A549 (cell line): ENCODE data around the gene RAD51B. TPM values are rescaled to one million over a fixed set of nuclear protein-coding genes. Genes with fewer than 3 reads are reported as not detected.

Source experiments
- ATAC-seq, 2 experiments: fragments of 200-7000 bp in 1 of 2; fragments of >200 bp in 1 of 2; cut with Nextera tagmentation in 1 of 2; cut with Tn5 transposase in 1 of 2; 3 replicates each; pipeline versions ENCODE4 v1.8.0 to v1.9.1; 2018 to 2020; ENCODE audit warnings: mild to moderate bottlenecking in 1 of 2, moderate library complexity in 1 of 2
- CTCF ChIA-PET: fragments of 300-600 bp; sonication (Branson Sonifier 250); formaldehyde crosslinking; extraction: SDS; loops from one replicate; lab custom pipeline; 2021; ENCODE audit warnings: antibody characterized with exemption, inconsistent platforms; lab: Yijun Ruan, JAX
- POLR2A ChIA-PET: fragments of 350-600 bp; formaldehyde crosslinking; extraction: SDS; loops from one replicate; lab custom pipeline; 2021; ENCODE audit warnings: antibody characterized with exemption, inconsistent platforms; lab: Yijun Ruan, JAX
- DNase-seq, 2 experiments: peaks; one replicate each; pipeline versions ENCODE4 v3.0.0 to v3.0.0-alpha.2; 2011 to 2016; ENCODE audit warnings: low read depth in 1 of 2, low spot score in 1 of 2
- FAIRE-seq: peaks from 2 replicates; lab custom pipeline; 2011; peaks lifted over from hg19 to GRCh38; lab: Jason Lieb, UNC
- H3K27ac ChIP-seq, 2 experiments: fragments of >200 bp; sonication (Bioruptor Twin); formaldehyde crosslinking; 3 replicates each; pipeline ENCODE4 v1.5.1; 2016 to 2017
- H3K4me1 ChIP-seq: fragments of >200 bp; sonication (Bioruptor Twin); formaldehyde crosslinking; 3 replicates; pipeline ENCODE4 v1.6.1; 2016
- H3K4me2 ChIP-seq: fragments of >200 bp; sonication (Bioruptor Twin); formaldehyde crosslinking; 3 replicates; pipeline ENCODE4 v1.6.1; 2016
- H3K4me3 ChIP-seq: fragments of >200 bp; sonication (Bioruptor Twin); formaldehyde crosslinking; 3 replicates; pipeline ENCODE4 v1.5.1; 2016
- H3K9me3 ChIP-seq: fragments of >200 bp; sonication (Bioruptor Twin); formaldehyde crosslinking; 3 replicates; pipeline ENCODE4 v1.6.1; 2016
- CBX2 ChIP-seq: fragments of 200-600 bp; sonication (generic); IDR thresholded peaks from 2 replicates; pipeline ENCODE4 v1.6.1; 2016; ENCODE audit warnings: low read depth, mild to moderate bottlenecking, borderline replicate concordance
- CBX8 ChIP-seq: fragments of 200-600 bp; sonication (generic); IDR thresholded peaks from 2 replicates; pipeline ENCODE4 v1.6.1; 2016
- CEBPB ChIP-seq, 2 experiments: fragments of >200 bp in 1 of 2; sonication (Bioruptor Twin) in 1 of 2; formaldehyde crosslinking in 1 of 2; IDR thresholded peaks; 2 replicates each; pipeline ENCODE4 v1.6.1; 2012 to 2016
- EHF ChIP-seq: fragments of 250-450 bp; sonication (Bioruptor Pico); IDR thresholded peaks from 2 replicates; pipeline ENCODE4 v1.5.0; 2020; ENCODE audit warnings: mild to moderate bottlenecking
- ESRRA ChIP-seq: fragments of 150-350 bp; IDR thresholded peaks from 2 replicates; pipeline ENCODE4 v1.6.1; 2014; ENCODE audit warnings: mild to moderate bottlenecking, low read length, borderline replicate concordance
- FOSB ChIP-seq: fragments of 250-450 bp; sonication (Bioruptor Pico); IDR thresholded peaks from 2 replicates; pipeline ENCODE4 v1.5.0; 2020; ENCODE audit warnings: mild to moderate bottlenecking, moderate library complexity
- HDAC2 ChIP-seq: fragments of 200-600 bp; sonication (generic); IDR thresholded peaks from 2 replicates; pipeline ENCODE4 v1.6.1; 2016
- HEYL ChIP-seq: fragments of 250-450 bp; sonication (Bioruptor Pico); IDR thresholded peaks from 2 replicates; pipeline ENCODE4 v1.8.0; 2021; ENCODE audit warnings: mild to moderate bottlenecking, moderate library complexity
- HOXA7 ChIP-seq: fragments of 250-450 bp; sonication (Bioruptor Pico); IDR thresholded peaks from 2 replicates; pipeline ENCODE4 v1.5.0; 2020; ENCODE audit warnings: mild to moderate bottlenecking, moderate library complexity
- HOXB5 ChIP-seq: fragments of 250-450 bp; sonication (Bioruptor Pico); IDR thresholded peaks from 2 replicates; pipeline ENCODE4 v1.5.0; 2020; ENCODE audit warnings: mild to moderate bottlenecking, moderate library complexity
- KDM1A ChIP-seq: fragments of 200-600 bp; sonication (generic); IDR thresholded peaks from 2 replicates; pipeline ENCODE4 v1.6.1; 2016; ENCODE audit warnings: low read depth, mild to moderate bottlenecking
- MAZ ChIP-seq: fragments of 150-350 bp; IDR thresholded peaks from 2 replicates; pipeline ENCODE4 v1.6.1; 2014; ENCODE audit warnings: antibody characterized with exemption, low read depth, low read length, borderline replicate concordance
- NFE2L2 ChIP-seq: fragments of 150-350 bp; conservative IDR thresholded peaks from 2 replicates; pipeline ENCODE4 v1.6.1; 2014; ENCODE audit warnings: low read length
- NR3C1 ChIP-seq: fragments of >200 bp; sonication (Bioruptor Twin); formaldehyde crosslinking; IDR thresholded peaks from 3 replicates; pipeline ENCODE4 v1.6.1; 2017
- RAD21 ChIP-seq, 2 experiments: fragments of >200 bp in 1 of 2; sonication (Bioruptor Twin) in 1 of 2; formaldehyde crosslinking in 1 of 2; IDR thresholded peaks in 1 of 2; conservative IDR thresholded peaks in 1 of 2; 2 replicates in 1 of 2; 3 replicates in 1 of 2; pipeline ENCODE4 v1.6.1; 2012 to 2018; ENCODE audit warnings: inconsistent platforms in 1 of 2
- RNF2 ChIP-seq: fragments of 200-600 bp; sonication (generic); IDR thresholded peaks from 2 replicates; pipeline ENCODE4 v1.6.1; 2016; ENCODE audit warnings: low read depth, mild to moderate bottlenecking, antibody characterized with exemption, moderate library complexity, borderline replicate concordance
- SREBF2 ChIP-seq: fragments of 450-650 bp; IDR thresholded peaks from 2 replicates; pipeline ENCODE4 v1.6.1; 2014; ENCODE audit warnings: mild to moderate bottlenecking, moderate library complexity
- TFCP2L1 ChIP-seq: fragments of 250-450 bp; sonication (Bioruptor Pico); IDR thresholded peaks from 2 replicates; pipeline ENCODE4 v1.5.0; 2021; ENCODE audit warnings: mild to moderate bottlenecking
- ZFP36 ChIP-seq: fragments of 450-650 bp; IDR thresholded peaks from 2 replicates; pipeline ENCODE4 v1.6.1; 2014; ENCODE audit warnings: borderline replicate concordance; ENCODE audit not compliant: partially characterized antibody
- ZNF302 ChIP-seq: fragments of 250-450 bp; sonication (Bioruptor Pico); IDR thresholded peaks from 2 replicates; pipeline ENCODE4 v1.9.0; 2021; ENCODE audit warnings: inconsistent platforms, mild to moderate bottlenecking, moderate library complexity
- WGBS: methylation state at CpG from one replicate; pipeline ENCODE4 v1.1.6; 2017; ENCODE audit errors: missing lambda C conversion rate; 5-methylcytosine and 5-hydroxymethylcytosine counted together
- polyA plus RNA-seq, 4 experiments: library from polyadenylated mRNA; depleted of rRNA in 3 of 4; stranded (reverse); fragments of >200 nt; fragmentation: RNase III in 1 of 4; extraction: RNeasy Plus Mini Kit Qiagen cat#74134 plus additional on column Dnase treatment in 1 of 4; gene quantifications; 2 replicates in 3 of 4; 3 replicates in 1 of 4; pipeline ENCODE4 v1.2.3, GENCODE V29; 2011 to 2017
- TF ChIP-seq, protein P1 (sequence below): fragments of 250-450 bp; sonication (Bioruptor Pico); IDR thresholded peaks from 2 replicates; pipeline ENCODE4 v1.5.0; 2021; ENCODE audit warnings: mild to moderate bottlenecking, moderate library complexity, borderline replicate concordance
- TF ChIP-seq, protein P2 (sequence below): fragments of 250-450 bp; sonication (Bioruptor Pico); IDR thresholded peaks from 2 replicates; pipeline ENCODE4 v1.5.0; 2020; ENCODE audit warnings: low read depth, mild to moderate bottlenecking, moderate library complexity
- TF ChIP-seq, protein P3 (sequence below): fragments of 200-600 bp; sonication (generic); IDR thresholded peaks from 2 replicates; pipeline ENCODE4 v1.6.1; 2016; ENCODE audit warnings: antibody characterized with exemption, mild to moderate bottlenecking, moderate library complexity
- TF ChIP-seq, protein P4 (sequence below): fragments of 150-350 bp; IDR thresholded peaks from 2 replicates; pipeline ENCODE4 v1.6.1; 2014; ENCODE audit warnings: low read depth, mild to moderate bottlenecking, low read length

RAD51B gene
- polyA plus RNA-seq, 2 of the 4 experiments (the other 2 are of a cell fraction) = 7.2 to 10.8 TPM

DNA sequence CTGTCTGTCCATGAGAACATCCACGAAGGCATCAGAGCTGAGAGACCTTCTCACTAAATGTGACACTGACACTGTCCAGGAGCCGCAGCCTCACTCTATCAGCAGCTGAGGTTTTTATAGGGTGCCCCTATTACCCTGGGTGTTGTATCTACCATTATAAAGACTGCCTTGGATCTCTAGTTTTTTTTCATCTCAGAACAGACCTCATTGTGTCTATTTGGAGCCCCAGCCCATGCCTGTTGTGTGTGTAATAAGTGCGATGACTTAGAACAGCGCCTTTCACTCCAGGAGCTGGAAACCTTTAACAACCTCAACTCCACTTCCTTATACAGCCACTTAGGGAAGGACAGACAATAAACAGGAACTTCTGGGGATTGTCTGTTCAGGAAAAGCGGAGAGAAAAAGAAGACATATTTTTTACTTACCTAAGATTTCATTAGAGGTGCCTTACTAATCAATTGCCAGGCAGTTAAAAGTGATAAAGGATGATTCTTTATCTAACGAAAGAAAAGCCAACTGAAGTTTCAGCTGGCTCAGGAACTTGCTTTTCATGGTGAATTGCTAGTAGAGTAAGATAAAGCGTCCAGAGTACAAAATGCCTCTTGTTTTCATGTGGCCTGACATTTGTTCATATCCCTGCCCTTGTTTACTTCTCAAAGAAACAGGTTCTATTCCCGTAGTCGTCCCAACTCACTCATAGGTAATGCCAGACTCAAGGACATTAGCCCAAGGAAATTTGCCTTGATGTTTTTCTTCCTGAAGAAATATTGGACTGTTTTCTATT lies 420.6 kb downstream of the RAD51B start (continued):
- TF ChIP-seq HOXA7 (CRISPR knock-in tag) = no peak
- no peak for TF ChIP-seq TFCP2L1 (CRISPR knock-in tag)
- no peak for TF ChIP-seq ESRRA
- no peak for TF ChIP-seq RAD21 (conservative IDR thresholded peaks at IDR 0.05 in 1 of 2, IDR thresholded peaks at IDR 0.05 in 1 of 2)
- TF ChIP-seq FOSB = no peak
- TF ChIP-seq, protein P1, sequence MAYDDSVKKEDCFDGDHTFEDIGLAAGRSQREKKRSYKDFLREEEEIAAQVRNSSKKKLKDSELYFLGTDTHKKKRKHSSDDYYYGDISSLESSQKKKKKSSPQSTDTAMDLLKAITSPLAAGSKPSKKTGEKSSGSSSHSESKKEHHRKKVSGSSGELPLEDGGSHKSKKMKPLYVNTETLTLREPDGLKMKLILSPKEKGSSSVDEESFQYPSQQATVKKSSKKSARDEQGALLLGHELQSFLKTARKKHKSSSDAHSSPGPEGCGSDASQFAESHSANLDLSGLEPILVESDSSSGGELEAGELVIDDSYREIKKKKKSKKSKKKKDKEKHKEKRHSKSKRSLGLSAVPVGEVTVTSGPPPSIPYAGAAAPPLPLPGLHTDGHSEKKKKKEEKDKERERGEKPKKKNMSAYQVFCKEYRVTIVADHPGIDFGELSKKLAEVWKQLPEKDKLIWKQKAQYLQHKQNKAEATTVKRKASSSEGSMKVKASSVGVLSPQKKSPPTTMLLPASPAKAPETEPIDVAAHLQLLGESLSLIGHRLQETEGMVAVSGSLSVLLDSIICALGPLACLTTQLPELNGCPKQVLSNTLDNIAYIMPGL (CRISPR knock-in tag) = no peak
- no peak for TF ChIP-seq CBX8
- TF ChIP-seq RNF2 = no peak
- no peak for TF ChIP-seq HEYL (CRISPR knock-in tag)
- TF ChIP-seq SREBF2 = no peak
- no peak for TF ChIP-seq NFE2L2

DNA sequence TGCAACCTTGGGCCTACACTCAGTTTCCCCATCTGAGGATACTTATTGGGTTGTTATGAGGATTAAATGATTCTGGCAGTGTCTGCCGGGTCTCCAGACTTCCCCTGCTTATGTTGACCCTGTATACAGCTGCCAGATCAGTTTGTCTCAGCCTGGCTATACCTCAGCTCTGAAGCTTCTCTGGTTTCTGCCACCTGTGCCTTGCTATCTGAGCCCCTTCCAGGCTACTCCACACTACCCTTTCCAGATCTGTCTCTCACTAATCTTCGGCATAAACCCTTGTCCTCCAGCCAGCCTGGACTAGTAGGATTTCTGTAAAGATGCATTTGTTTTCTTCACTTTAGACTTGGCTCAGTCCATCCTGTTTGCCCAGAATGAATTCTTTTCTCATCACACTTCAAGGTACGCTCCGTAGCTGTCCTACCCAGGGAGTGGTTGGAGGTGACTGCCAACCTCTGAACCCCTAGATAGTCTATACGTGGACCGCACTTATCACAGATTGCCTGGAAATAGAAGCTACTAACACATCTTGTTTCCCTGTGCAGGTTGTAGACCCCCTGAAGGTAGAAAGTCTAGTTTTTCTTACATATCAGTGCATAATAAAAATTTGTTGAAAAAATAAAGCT lies 422.4 kb downstream of the RAD51B start:
- H3K4me3 ChIP-seq = no peak overlapping the region
- no peak for DNase-seq
- peak overlapping the region; percentile 16 to 76; a peak in 4 of 6 replicates for H3K27ac ChIP-seq
- no peak for FAIRE-seq
- CTCF ChIA-PET = interaction anchor here (0.8 to 3.1 kb wide), 9 partner anchors 9 to 602 kb away, joined by 4 to 13 read pairs (median 7); no protein-coding TSS in a partner anchor
- peaks cover 4% of the 10 kb centered on the region; the same call in 2 of the 3 replicates for H3K9me3 ChIP-seq
- TF ChIP-seq, protein P2, sequence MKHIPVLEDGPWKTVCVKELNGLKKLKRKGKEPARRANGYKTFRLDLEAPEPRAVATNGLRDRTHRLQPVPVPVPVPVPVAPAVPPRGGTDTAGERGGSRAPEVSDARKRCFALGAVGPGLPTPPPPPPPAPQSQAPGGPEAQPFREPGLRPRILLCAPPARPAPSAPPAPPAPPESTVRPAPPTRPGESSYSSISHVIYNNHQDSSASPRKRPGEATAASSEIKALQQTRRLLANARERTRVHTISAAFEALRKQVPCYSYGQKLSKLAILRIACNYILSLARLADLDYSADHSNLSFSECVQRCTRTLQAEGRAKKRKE = no peak
- TF ChIP-seq FOSB = no peak
- ATAC-seq = no peak
- POLR2A ChIA-PET = interaction anchor here (1.7 kb wide), 1 partner anchor 551 kb away, joined by 6 read pairs; the partner anchor contains the start of gene ZFP36L1
- no peak overlapping the region for H3K4me2 ChIP-seq
- WGBS = 86% methylated on average over 6 of the region's 6 CpGs
- H3K4me1 ChIP-seq = peaks cover 29% of the 10 kb centered on the region

DNA sequence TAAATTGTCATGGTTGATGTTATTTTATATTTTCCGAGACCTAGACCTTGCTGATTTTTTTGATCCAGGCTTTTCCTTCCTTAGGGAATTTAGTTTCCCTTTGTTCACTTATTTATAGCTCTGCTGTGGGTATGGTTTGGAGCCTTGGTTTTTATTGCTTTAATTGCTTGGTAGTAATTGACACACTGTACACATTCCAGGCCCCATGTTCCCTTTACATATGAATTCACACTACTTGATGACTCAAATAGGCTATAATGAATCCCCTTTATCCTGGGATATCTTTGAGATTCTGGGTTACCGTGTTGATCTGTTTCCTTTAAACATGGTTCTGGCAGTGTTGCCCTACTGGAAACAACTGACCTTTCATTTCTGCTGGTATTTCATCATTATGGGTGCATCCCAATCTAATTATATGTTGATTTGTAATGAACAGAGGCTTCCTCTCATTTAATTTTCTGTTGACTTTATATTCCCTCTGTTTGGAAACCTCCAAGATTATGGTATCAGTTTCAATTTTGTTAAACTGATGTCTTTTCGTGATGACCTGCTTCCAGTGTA lies 424.0 kb downstream of the RAD51B start:
- Histone ChIP-seq H3K4me3 (no peak overlapping the region), H3K27ac (peak overlapping the region in 1 of 2 experiments; percentile 97; a peak in 3 of 6 replicates), H3K4me2 (no peak overlapping the region), H3K4me1 (peaks cover 39% of the 10 kb centered on the region), H3K9me3 (peaks cover under 1% of the 10 kb centered on the region; the same call in 2 of the 3 replicates)
- ChIA-PET CTCF (interaction anchor here (1.7 to 13.3 kb wide), 4 partner anchors 299 to 600 kb away, joined by 4 to 162 read pairs (median 6); no protein-coding TSS in a partner anchor), POLR2A (interaction anchor here (1.7 kb wide), 1 partner anchor 549 kb away, joined by 6 read pairs; the partner anchor contains the start of gene ZFP36L1)
- DNase-seq = no peak
- FAIRE-seq = no peak
- 93% methylated on average over 3 of the region's 3 CpGs for WGBS
- no peak for ATAC-seq
- TF ChIP-seq, protein P3, sequence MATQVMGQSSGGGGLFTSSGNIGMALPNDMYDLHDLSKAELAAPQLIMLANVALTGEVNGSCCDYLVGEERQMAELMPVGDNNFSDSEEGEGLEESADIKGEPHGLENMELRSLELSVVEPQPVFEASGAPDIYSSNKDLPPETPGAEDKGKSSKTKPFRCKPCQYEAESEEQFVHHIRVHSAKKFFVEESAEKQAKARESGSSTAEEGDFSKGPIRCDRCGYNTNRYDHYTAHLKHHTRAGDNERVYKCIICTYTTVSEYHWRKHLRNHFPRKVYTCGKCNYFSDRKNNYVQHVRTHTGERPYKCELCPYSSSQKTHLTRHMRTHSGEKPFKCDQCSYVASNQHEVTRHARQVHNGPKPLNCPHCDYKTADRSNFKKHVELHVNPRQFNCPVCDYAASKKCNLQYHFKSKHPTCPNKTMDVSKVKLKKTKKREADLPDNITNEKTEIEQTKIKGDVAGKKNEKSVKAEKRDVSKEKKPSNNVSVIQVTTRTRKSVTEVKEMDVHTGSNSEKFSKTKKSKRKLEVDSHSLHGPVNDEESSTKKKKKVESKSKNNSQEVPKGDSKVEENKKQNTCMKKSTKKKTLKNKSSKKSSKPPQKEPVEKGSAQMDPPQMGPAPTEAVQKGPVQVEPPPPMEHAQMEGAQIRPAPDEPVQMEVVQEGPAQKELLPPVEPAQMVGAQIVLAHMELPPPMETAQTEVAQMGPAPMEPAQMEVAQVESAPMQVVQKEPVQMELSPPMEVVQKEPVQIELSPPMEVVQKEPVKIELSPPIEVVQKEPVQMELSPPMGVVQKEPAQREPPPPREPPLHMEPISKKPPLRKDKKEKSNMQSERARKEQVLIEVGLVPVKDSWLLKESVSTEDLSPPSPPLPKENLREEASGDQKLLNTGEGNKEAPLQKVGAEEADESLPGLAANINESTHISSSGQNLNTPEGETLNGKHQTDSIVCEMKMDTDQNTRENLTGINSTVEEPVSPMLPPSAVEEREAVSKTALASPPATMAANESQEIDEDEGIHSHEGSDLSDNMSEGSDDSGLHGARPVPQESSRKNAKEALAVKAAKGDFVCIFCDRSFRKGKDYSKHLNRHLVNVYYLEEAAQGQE = no peak
- no peak for TF ChIP-seq HDAC2
- TF ChIP-seq CBX2 = no peak
- TF ChIP-seq, protein P4, sequence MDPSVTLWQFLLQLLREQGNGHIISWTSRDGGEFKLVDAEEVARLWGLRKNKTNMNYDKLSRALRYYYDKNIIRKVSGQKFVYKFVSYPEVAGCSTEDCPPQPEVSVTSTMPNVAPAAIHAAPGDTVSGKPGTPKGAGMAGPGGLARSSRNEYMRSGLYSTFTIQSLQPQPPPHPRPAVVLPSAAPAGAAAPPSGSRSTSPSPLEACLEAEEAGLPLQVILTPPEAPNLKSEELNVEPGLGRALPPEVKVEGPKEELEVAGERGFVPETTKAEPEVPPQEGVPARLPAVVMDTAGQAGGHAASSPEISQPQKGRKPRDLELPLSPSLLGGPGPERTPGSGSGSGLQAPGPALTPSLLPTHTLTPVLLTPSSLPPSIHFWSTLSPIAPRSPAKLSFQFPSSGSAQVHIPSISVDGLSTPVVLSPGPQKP = no peak
- TF ChIP-seq HOXB5 (CRISPR knock-in tag) = no peak
- no peak for TF ChIP-seq NR3C1
- TF ChIP-seq ZNF302 (CRISPR knock-in tag) = no peak
- no peak for TF ChIP-seq EHF (CRISPR knock-in tag)
- TF ChIP-seq MAZ = no peak
- no peak for TF ChIP-seq CEBPB (IDR thresholded peaks at IDR 0.05)
- TF ChIP-seq, protein P2 = no peak
- TF ChIP-seq ZFP36 = no peak
- TF ChIP-seq KDM1A = no peak
